K562 (cell line): ENCODE results near the gene FAM117A.

Experiments used
- EP300 ChIP-seq: IDR thresholded peaks from 2 replicates; pipeline ENCODE4 v1.6.1; 2012; ENCODE audit warnings: low read length, improper control_type of control experiment
- EZH2 ChIP-seq: IDR thresholded peaks from 2 replicates; pipeline ENCODE4 v1.6.1; 2012; ENCODE audit warnings: low read depth, mild to moderate bottlenecking, inconsistent platforms, low read length, borderline replicate concordance
- MXI1 ChIP-seq: IDR thresholded peaks from 2 replicates; pipeline ENCODE4 v1.6.1; 2011; ENCODE audit warnings: low read depth, mild to moderate bottlenecking, improper control_type of control experiment, low read length
- TF ChIP-seq, protein P1 (sequence below), 3 experiments: IDR thresholded peaks in 2 of 3; conservative IDR thresholded peaks in 1 of 3; 2 replicates each; pipeline ENCODE4 v1.5.1; 2011 to 2012; ENCODE audit warnings: low read length in 3 of 3, mild to moderate bottlenecking in 3 of 3, control low read depth in 2 of 3, improper control_type of control experiment in 1 of 3, inconsistent platforms in 1 of 3, low read depth in 1 of 3, mixed read lengths in 1 of 3, moderate library complexity in 1 of 3; ENCODE audit not compliant: insufficient read depth in 2 of 3

GRCh38 chr17:49692751-49693150, 71.2 kb downstream of the FAM117A start:
- TF ChIP-seq EP300 (no peak), MXI1 (no peak), EZH2 (no peak)
- TF ChIP-seq, protein P1, sequence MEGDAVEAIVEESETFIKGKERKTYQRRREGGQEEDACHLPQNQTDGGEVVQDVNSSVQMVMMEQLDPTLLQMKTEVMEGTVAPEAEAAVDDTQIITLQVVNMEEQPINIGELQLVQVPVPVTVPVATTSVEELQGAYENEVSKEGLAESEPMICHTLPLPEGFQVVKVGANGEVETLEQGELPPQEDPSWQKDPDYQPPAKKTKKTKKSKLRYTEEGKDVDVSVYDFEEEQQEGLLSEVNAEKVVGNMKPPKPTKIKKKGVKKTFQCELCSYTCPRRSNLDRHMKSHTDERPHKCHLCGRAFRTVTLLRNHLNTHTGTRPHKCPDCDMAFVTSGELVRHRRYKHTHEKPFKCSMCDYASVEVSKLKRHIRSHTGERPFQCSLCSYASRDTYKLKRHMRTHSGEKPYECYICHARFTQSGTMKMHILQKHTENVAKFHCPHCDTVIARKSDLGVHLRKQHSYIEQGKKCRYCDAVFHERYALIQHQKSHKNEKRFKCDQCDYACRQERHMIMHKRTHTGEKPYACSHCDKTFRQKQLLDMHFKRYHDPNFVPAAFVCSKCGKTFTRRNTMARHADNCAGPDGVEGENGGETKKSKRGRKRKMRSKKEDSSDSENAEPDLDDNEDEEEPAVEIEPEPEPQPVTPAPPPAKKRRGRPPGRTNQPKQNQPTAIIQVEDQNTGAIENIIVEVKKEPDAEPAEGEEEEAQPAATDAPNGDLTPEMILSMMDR (IDR thresholded peaks at IDR 0.05 in 2 of 3, conservative IDR thresholded peaks at IDR 0.05 in 1 of 3; ENCODE audit: insufficient read depth in 2 of 3, low read depth in 1 of 3, low read length in 3 of 3), result no peak
